ENCODE results near the gene ANKRD1.

DNA sequence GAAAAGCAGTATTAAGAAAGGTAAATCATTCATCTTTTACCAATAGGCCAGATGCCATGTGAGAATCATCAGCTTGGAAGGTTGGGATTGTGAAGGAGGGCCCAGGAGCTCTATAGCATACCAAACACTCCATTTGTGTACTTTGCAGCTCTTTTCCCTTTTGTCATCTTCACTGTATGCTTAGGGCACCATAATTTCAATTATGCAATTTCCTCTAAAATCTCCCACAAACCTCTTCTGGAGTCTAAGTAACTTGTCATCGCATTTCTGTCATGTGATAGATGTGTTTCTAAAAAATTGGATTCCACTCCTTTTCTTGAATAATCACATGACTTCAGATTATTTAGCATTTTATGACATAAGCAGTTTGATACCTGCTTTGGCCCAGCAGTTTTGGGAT lies 31.3 kb downstream of the ANKRD1 start:
- TF ChIP-seq SUZ12 (IDR thresholded peaks at IDR 0.05; ENCODE audit: extremely low read depth, insufficient read depth, insufficient read length): no peak
- TF ChIP-seq ZNF274 (IDR thresholded peaks at IDR 0.05; ENCODE audit: low read depth, low read length): no peak
